Nephron (organoid): ENCODE measurements around the gene AUP1.

ENCODE experiments used
- H3K27ac Mint-ChIP-seq, 3 experiments: 2 replicates each; pipeline ENCODE4 v1.8.0; 2020; ENCODE audit warnings: mixed read lengths in 3 of 3, mild to moderate bottlenecking in 2 of 3, moderate library complexity in 1 of 3
- H3K27me3 Mint-ChIP-seq: 2 replicates; pipeline ENCODE4 v1.8.0; 2021; ENCODE audit warnings: low read depth, mild to moderate bottlenecking, moderate library complexity, mixed read lengths
- H3K36me3 Mint-ChIP-seq: 2 replicates; pipeline ENCODE4 v1.8.0; 2020; ENCODE audit warnings: low read depth, mixed read lengths
- H3K4me1 Mint-ChIP-seq: 2 replicates; pipeline ENCODE4 v1.8.0; 2020; ENCODE audit warnings: mixed read lengths
- H3K4me3 Mint-ChIP-seq, 3 experiments: 2 replicates each; pipeline ENCODE4 v1.8.0; 2020; ENCODE audit warnings: mild to moderate bottlenecking in 3 of 3, mixed read lengths in 3 of 3, moderate library complexity in 2 of 3
- H3K9me3 Mint-ChIP-seq: 2 replicates; pipeline ENCODE4 v1.8.0; 2020; ENCODE audit warnings: mixed read lengths
- CTCF ChIP-seq, 3 experiments: fragments of 200-600 bp; sonication (generic); IDR thresholded peaks; one replicate each; pipeline ENCODE4 v1.5.0; 2021; ENCODE audit warnings: antibody characterized with exemption in 3 of 3; ENCODE audit not compliant: unreplicated experiment in 3 of 3

Gene AUP1

GRCh38 chr2:74536166-74536950 is 6.9 kb upstream of the AUP1 start:
- H3K27ac Mint-ChIP-seq: no peak overlapping the region
- no peaks in the 10 kb centered on the region for H3K9me3 Mint-ChIP-seq
- H3K36me3 Mint-ChIP-seq: peaks cover 11% of the 10 kb centered on the region
- no peak overlapping the region for H3K4me3 Mint-ChIP-seq
- no peak for TF ChIP-seq CTCF (IDR thresholded peaks at IDR 0.05; ENCODE audit: unreplicated experiment in 3 of 3)
- no peaks in the 10 kb centered on the region for H3K27me3 Mint-ChIP-seq
- peaks cover 6% of the 10 kb centered on the region for H3K4me1 Mint-ChIP-seq

GRCh38 chr2:74535440-74535965 is 6.0 kb upstream of the AUP1 start:
- no peaks in the 10 kb centered on the region for H3K9me3 Mint-ChIP-seq
- H3K27ac Mint-ChIP-seq: no peak overlapping the region
- no peak for TF ChIP-seq CTCF (IDR thresholded peaks at IDR 0.05; ENCODE audit: unreplicated experiment in 3 of 3)
- H3K4me1 Mint-ChIP-seq: peaks cover 12% of the 10 kb centered on the region
- no peak overlapping the region for H3K4me3 Mint-ChIP-seq
- H3K27me3 Mint-ChIP-seq: no peaks in the 10 kb centered on the region
- H3K36me3 Mint-ChIP-seq: peaks cover 8% of the 10 kb centered on the region

- TF ChIP-seq CTCF (IDR thresholded peaks at IDR 0.05; ENCODE audit: unreplicated experiment in 3 of 3): no peak
- Mint-ChIP-seq H3K4me3 (no peak overlapping the region), H3K4me1 (peaks cover 13% of the 10 kb centered on the region), H3K27ac (no peak overlapping the region), H3K36me3 (peaks cover 8% of the 10 kb centered on the region), H3K27me3 (no peaks in the 10 kb centered on the region), H3K9me3 (no peaks in the 10 kb centered on the region)
Observed at GRCh38 chr2:74534411-74534810, 4.9 kb upstream of the AUP1 start.

- Mint-ChIP-seq H3K4me1 (peaks cover 20% of the 10 kb centered on the region), H3K9me3 (no peaks in the 10 kb centered on the region), H3K4me3 (no peak overlapping the region), H3K27ac (no peak overlapping the region), H3K27me3 (no peaks in the 10 kb centered on the region), H3K36me3 (peaks cover 8% of the 10 kb centered on the region)
- no peak for TF ChIP-seq CTCF (IDR thresholded peaks at IDR 0.05; ENCODE audit: unreplicated experiment in 3 of 3)
Observed at GRCh38 chr2:74533464-74533863, 4.0 kb upstream of the AUP1 start.

- H3K27me3 Mint-ChIP-seq: no peaks in the 10 kb centered on the region
- peaks cover 25% of the 10 kb centered on the region for H3K4me1 Mint-ChIP-seq
- peak overlapping the region; percentile 67 to 99 (median 80) for H3K4me3 Mint-ChIP-seq
- H3K27ac Mint-ChIP-seq: peak overlapping the region in 2 of 3 experiments; percentile 3 to 6
- TF ChIP-seq CTCF (IDR thresholded peaks at IDR 0.05; ENCODE audit: unreplicated experiment in 3 of 3): peak; percentile 15 to 28 (median 23)
- H3K9me3 Mint-ChIP-seq: no peaks in the 10 kb centered on the region
- peaks cover 15% of the 10 kb centered on the region for H3K36me3 Mint-ChIP-seq
Observed at GRCh38 chr2:74532222-74532621, 2.7 kb upstream of the AUP1 start.

- Mint-ChIP-seq H3K36me3 (peaks cover 21% of the 10 kb centered on the region), H3K9me3 (no peaks in the 10 kb centered on the region), H3K4me1 (peaks cover 25% of the 10 kb centered on the region), H3K27ac (peak overlapping the region in 1 of 3 experiments; percentile 6), H3K4me3 (peak overlapping the region; percentile 67 to 99 (median 97)), H3K27me3 (no peaks in the 10 kb centered on the region)
- TF ChIP-seq CTCF (IDR thresholded peaks at IDR 0.05; ENCODE audit: unreplicated experiment in 3 of 3): no peak
Observed at GRCh38 chr2:74531666-74532065, 2.2 kb upstream of the AUP1 start.
